Pericardium fibroblast (primary cell): Measurements from ENCODE around the gene ANKRD13C. TPM values are rescaled to one million over a fixed set of nuclear protein-coding genes. Genes with fewer than 3 reads are reported as not detected.

Source experiments
- total RNA-seq: library from RNA; depleted of rRNA; stranded (reverse); fragments of >200 nt; gene quantifications from 2 replicates; pipeline ENCODE4 v1.2.3, GENCODE V29; 2015

The ANKRD13C gene
- 20.4 and 20.8 TPM in 2 replicates for total RNA-seq

GRCh38 chr1:70354332-70355110 lies at the start of gene ANKRD13C:
ANKRD13C (minus strand) TSS chr1:70354722; CDS start chr1:70354408, 314 bp downstream.

GRCh38 chr1:70221238-70222121 lies 133.0 kb downstream of the ANKRD13C start, which contains the start of gene SRSF11:
SRSF11 (plus strand) TSS chr1:70221380; CDS start chr1:70221637, 257 bp downstream.

Other genes with a start within 250 kb of the ANKRD13C start
- gene LRRC40, start 149.1 kb downstream of the ANKRD13C start, total RNA-seq: 11.1 and 12.1 TPM in 2 replicates
- 51.9 and 68.4 TPM in 2 replicates for gene SRSF11, start 133.3 kb downstream of the ANKRD13C start, total RNA-seq
- gene CTH, start 56.5 kb upstream of the ANKRD13C start, total RNA-seq: 9.0 and 15.3 TPM in 2 replicates